GM19193 (cell line): ENCODE results near the gene RAB11B.

ENCODE experiments used
- POLR2A ChIP-seq: IDR thresholded peaks from 4 replicates; pipeline ENCODE4 v1.6.1; 2011; ENCODE audit not compliant: insufficient read depth, insufficient read length; ENCODE audit errors: extremely low read depth

Gene RAB11B

GRCh38 chr19:8413629-8413995 lies 23.5 kb downstream of the RAB11B start:
- no peak for TF ChIP-seq POLR2A

- no peak for TF ChIP-seq POLR2A
Observed at GRCh38 chr19:8416796-8417195, 26.6 kb downstream of the RAB11B start.

- no peak for TF ChIP-seq POLR2A
Observed at GRCh38 chr19:8421484-8422461, 31.6 kb downstream of the RAB11B start.

- no peak for TF ChIP-seq POLR2A
Observed at GRCh38 chr19:8423817-8424223, 33.7 kb downstream of the RAB11B start.

- TF ChIP-seq POLR2A, result no peak
Observed at GRCh38 chr19:8426283-8426682, 36.1 kb downstream of the RAB11B start.

- TF ChIP-seq POLR2A, result no peak
Observed at GRCh38 chr19:8429044-8429443, 38.9 kb downstream of the RAB11B start.

- TF ChIP-seq POLR2A, result no peak
Observed at GRCh38 chr19:8429826-8430225, 39.7 kb downstream of the RAB11B start.

- TF ChIP-seq POLR2A, result no peak
Observed at GRCh38 chr19:8430650-8431049, 40.5 kb downstream of the RAB11B start.

GRCh38 chr19:8438236-8438635 lies 48.1 kb downstream of the RAB11B start:
- no peak for TF ChIP-seq POLR2A

- TF ChIP-seq POLR2A, result no peak
Observed at GRCh38 chr19:8441725-8442544, 51.8 kb downstream of the RAB11B start.

- peak; percentile 91 for TF ChIP-seq POLR2A
Observed at GRCh38 chr19:8444677-8445487, 54.7 kb downstream of the RAB11B start, which contains the start of gene HNRNPM. Gene HNRNPM, plus strand, starts transcription at chr19:8444975. Its CDS starts 24 bp downstream, at chr19:8444999.

- no peak for TF ChIP-seq POLR2A
Observed at GRCh38 chr19:8445488-8446001, 55.4 kb downstream of the RAB11B start.

GRCh38 chr19:8446061-8446709 lies 56.0 kb downstream of the RAB11B start:
- no peak for TF ChIP-seq POLR2A

GRCh38 chr19:8449830-8450229 lies 59.7 kb downstream of the RAB11B start:
- TF ChIP-seq POLR2A, result no peak
